ENCODE results near the gene TMEM132D. TPM values are rescaled to one million over a fixed set of nuclear protein-coding genes. Genes with fewer than 3 reads are reported as not detected.

The TMEM132D gene
- total and polyA plus RNA-seq, 3 donors from 2014 or later, result 0.44 to 0.50 (median 0.47) TPM

- intact Hi-C loops (cut with DNase I; ENCODE audit: low total_unique reads), result no loop called here
- Histone ChIP-seq H3K9me3 (no peaks in the 10 kb centered on the region), H3K27ac (no peak overlapping the region), H3K36me3 (ENCODE audit: low read depth, missing control alignments) (no peaks in the 10 kb centered on the region), H3K27me3 (no peaks in the 10 kb centered on the region), H3K4me1 (no peaks in the 10 kb centered on the region), H3K4me3 (no peak overlapping the region)
- TF ChIP-seq POLR2A (IDR thresholded peaks at IDR 0.05), result no peak
- TF ChIP-seq CTCF (IDR thresholded peaks at IDR 0.05), result no peak
- 92 to 93% methylated on average over 1 of the region's 1 CpG for WGBS, 2 donors
- no peak for DNase-seq
Observed at GRCh38 chr12:129503802-129504201, 400.0 kb downstream of the TMEM132D start.

DNA sequence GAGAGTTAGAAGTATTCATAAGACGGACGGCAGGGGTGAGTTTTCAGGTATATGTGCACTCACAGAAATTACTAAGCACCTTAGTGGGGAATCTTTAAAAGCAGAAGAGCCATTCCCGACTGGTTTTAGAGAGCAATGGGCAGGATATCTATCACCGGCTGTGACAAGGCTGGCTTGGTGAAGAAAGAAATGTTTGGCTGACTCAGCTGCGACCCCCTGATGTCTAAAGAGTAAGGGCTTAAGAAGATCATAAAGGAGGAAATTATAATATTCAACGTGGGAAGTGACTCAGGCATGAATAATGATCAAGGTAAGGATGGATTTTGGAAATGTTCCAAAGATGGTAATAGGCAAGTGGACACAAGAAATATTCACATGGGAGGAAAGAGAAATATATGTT lies 407.6 kb downstream of the TMEM132D start:
- H3K27me3 ChIP-seq, result no peaks in the 10 kb centered on the region
- intact Hi-C loops (cut with DNase I; ENCODE audit: low total_unique reads), result no loop called here
- 73 to 79% methylated on average over 6 of the region's 6 CpGs for WGBS, 2 donors
- no peak for TF ChIP-seq POLR2A (IDR thresholded peaks at IDR 0.05)
- TF ChIP-seq CTCF (IDR thresholded peaks at IDR 0.05), result no peak
- no peak for DNase-seq
- no peaks in the 10 kb centered on the region for H3K9me3 ChIP-seq
- H3K4me1 ChIP-seq, result no peaks in the 10 kb centered on the region
- H3K4me3 ChIP-seq, result no peak overlapping the region
- H3K36me3 ChIP-seq (ENCODE audit: low read depth, missing control alignments), result no peaks in the 10 kb centered on the region
- H3K27ac ChIP-seq, result no peak overlapping the region

GRCh38 chr12:129494766-129495165 lies 409.1 kb downstream of the TMEM132D start:
- H3K27ac ChIP-seq, result no peak overlapping the region
- H3K4me3 ChIP-seq, result no peak overlapping the region
- H3K36me3 ChIP-seq (ENCODE audit: low read depth, missing control alignments), result no peaks in the 10 kb centered on the region
- intact Hi-C loops (cut with DNase I; ENCODE audit: low total_unique reads), result no loop called here
- no peak for DNase-seq
- WGBS, 2 donors, result 82 to 87% methylated on average over 2 of the region's 2 CpGs
- no peaks in the 10 kb centered on the region for H3K27me3 ChIP-seq
- TF ChIP-seq CTCF (IDR thresholded peaks at IDR 0.05), result no peak
- no peak for TF ChIP-seq POLR2A (IDR thresholded peaks at IDR 0.05)
- no peaks in the 10 kb centered on the region for H3K4me1 ChIP-seq
- H3K9me3 ChIP-seq, result no peaks in the 10 kb centered on the region

DNA sequence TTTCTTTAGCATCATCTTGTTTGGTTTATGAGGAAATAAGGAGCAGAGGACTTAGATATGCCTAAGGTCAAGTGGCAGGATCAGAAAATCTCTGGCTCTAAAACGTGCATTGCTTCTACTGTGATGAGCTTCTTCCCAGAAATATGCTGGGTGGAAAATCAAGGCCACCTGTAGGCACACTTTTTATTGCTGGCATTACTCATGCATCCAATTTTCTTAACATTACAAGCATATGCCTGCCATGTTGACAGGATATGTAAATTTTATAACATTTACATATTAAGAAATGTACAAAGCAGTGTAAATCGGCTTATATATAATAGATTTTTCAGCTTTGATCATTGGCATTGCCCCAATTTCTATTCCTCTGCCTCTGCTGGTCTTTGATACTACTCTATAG lies 409.6 kb downstream of the TMEM132D start:
- Histone ChIP-seq H3K36me3 (ENCODE audit: low read depth, missing control alignments) (no peaks in the 10 kb centered on the region), H3K27ac (no peak overlapping the region), H3K4me3 (no peak overlapping the region), H3K4me1 (no peaks in the 10 kb centered on the region), H3K9me3 (no peaks in the 10 kb centered on the region), H3K27me3 (no peaks in the 10 kb centered on the region)
- TF ChIP-seq POLR2A (IDR thresholded peaks at IDR 0.05) (no peak), CTCF (IDR thresholded peaks at IDR 0.05) (no peak)
- no peak for DNase-seq
- WGBS, 2 donors, result 67 to 68% methylated on average over 2 of the region's 2 CpGs
- intact Hi-C loops (cut with DNase I; ENCODE audit: low total_unique reads), result no loop called here

GRCh38 chr12:129489100-129489676 lies 414.6 kb downstream of the TMEM132D start:
- Histone ChIP-seq H3K9me3 (no peaks in the 10 kb centered on the region), H3K27me3 (no peaks in the 10 kb centered on the region), H3K4me1 (no peaks in the 10 kb centered on the region), H3K27ac (no peak overlapping the region), H3K4me3 (no peak overlapping the region), H3K36me3 (ENCODE audit: low read depth, missing control alignments) (no peaks in the 10 kb centered on the region)
- 71 to 94% methylated on average over 1 of the region's 1 CpG for WGBS, 2 donors
- TF ChIP-seq POLR2A (IDR thresholded peaks at IDR 0.05) (no peak), CTCF (IDR thresholded peaks at IDR 0.05) (no peak)
- DNase-seq, result no peak
- intact Hi-C loops (cut with DNase I; ENCODE audit: low total_unique reads), result no loop called here
